H9 (cell line): ENCODE measurements around the gene WDR73. TPM values are rescaled to one million over a fixed set of nuclear protein-coding genes. Genes with fewer than 3 reads are reported as not detected.

ENCODE experiments used
- DNase-seq: peaks from one replicate; pipeline ENCODE4 v3.0.0-alpha.2; 2017
- H2AFZ ChIP-seq: one replicate; pipeline ENCODE4 v1.6.1; 2013; ENCODE audit warnings: mild to moderate bottlenecking, low read length, control low read depth, moderate library complexity
- H2AK5ac ChIP-seq: 2 replicates; pipeline ENCODE4 v1.6.1; 2013; ENCODE audit warnings: low read length, control low read depth, mixed read lengths; ENCODE audit not compliant: insufficient read length
- H2BK120ac ChIP-seq: one replicate; pipeline ENCODE4 v1.6.1; 2013; ENCODE audit warnings: low read depth, mild to moderate bottlenecking, low read length, control low read depth, inconsistent platforms; ENCODE audit not compliant: poor library complexity, severe bottlenecking
- H2BK12ac ChIP-seq: 2 replicates; pipeline ENCODE4 v1.6.1; 2013; ENCODE audit warnings: low read length, control low read depth, mixed read lengths, low read depth; ENCODE audit not compliant: insufficient read length
- H2BK15ac ChIP-seq: 2 replicates; pipeline ENCODE4 v1.6.1; 2013; ENCODE audit warnings: low read depth, low read length, control low read depth
- H2BK20ac ChIP-seq: one replicate; pipeline ENCODE4 v1.6.1; 2013; ENCODE audit warnings: low read depth, mild to moderate bottlenecking, low read length, control low read depth, inconsistent platforms; ENCODE audit not compliant: poor library complexity, severe bottlenecking
- H2BK5ac ChIP-seq: 2 replicates; pipeline ENCODE4 v1.6.1; 2013; ENCODE audit warnings: low read length, control low read depth, mixed read lengths; ENCODE audit not compliant: insufficient read length
- H3K14ac ChIP-seq: 2 replicates; pipeline ENCODE4 v1.6.1; 2013; ENCODE audit warnings: low read length, control low read depth; ENCODE audit not compliant: insufficient read depth
- H3K18ac ChIP-seq: 2 replicates; pipeline ENCODE4 v1.6.1; 2013; ENCODE audit warnings: low read depth, mild to moderate bottlenecking, mixed read lengths, low read length, control low read depth; ENCODE audit not compliant: insufficient read length
- H3K23ac ChIP-seq: 2 replicates; pipeline ENCODE4 v1.6.1; 2013; ENCODE audit warnings: low read length, control low read depth, mixed read lengths, low read depth; ENCODE audit not compliant: insufficient read length
- H3K23me2 ChIP-seq: 2 replicates; pipeline ENCODE4 v1.6.1; 2013; ENCODE audit warnings: low read depth, mild to moderate bottlenecking, mixed read lengths, low read length, control low read depth; ENCODE audit not compliant: insufficient read length, poor library complexity, severe bottlenecking
- H3K27ac ChIP-seq: 2 replicates; pipeline ENCODE4 v1.5.1; 2013; ENCODE audit warnings: low read length, control low read depth, mixed read lengths, low read depth; ENCODE audit not compliant: insufficient read length
- H3K27me3 ChIP-seq: 2 replicates; pipeline ENCODE4 v1.6.1; 2013; ENCODE audit warnings: low read length, control low read depth, inconsistent platforms; ENCODE audit not compliant: insufficient read depth
- H3K4ac ChIP-seq: 2 replicates; pipeline ENCODE4 v1.6.1; 2013; ENCODE audit warnings: low read depth, mild to moderate bottlenecking, control low read depth, inconsistent platforms, low read length, moderate library complexity
- H3K4me1 ChIP-seq: 2 replicates; pipeline ENCODE4 v1.6.1; 2013; ENCODE audit warnings: low read length, control low read depth, inconsistent platforms; ENCODE audit not compliant: insufficient read depth
- H3K4me2 ChIP-seq: 2 replicates; pipeline ENCODE4 v1.6.1; 2013; ENCODE audit warnings: low read length, control low read depth, mixed read lengths; ENCODE audit not compliant: insufficient read length, insufficient read depth
- H3K56ac ChIP-seq: 2 replicates; pipeline ENCODE4 v1.6.1; 2013; ENCODE audit warnings: low read depth, mild to moderate bottlenecking, mixed read lengths, low read length, control low read depth; ENCODE audit not compliant: insufficient read length
- H3K79me1 ChIP-seq: 2 replicates; pipeline ENCODE4 v1.6.1; 2013; ENCODE audit warnings: low read depth, mild to moderate bottlenecking, moderate library complexity, low read length, control low read depth, inconsistent platforms; ENCODE audit not compliant: insufficient read depth, poor library complexity, severe bottlenecking
- H3K79me2 ChIP-seq: 2 replicates; pipeline ENCODE4 v1.6.1; 2013; ENCODE audit warnings: low read length, control low read depth, inconsistent platforms; ENCODE audit not compliant: insufficient read depth
- H3K9ac ChIP-seq: 2 replicates; pipeline ENCODE4 v1.6.1; 2013; ENCODE audit warnings: low read length, control low read depth, mixed read lengths; ENCODE audit not compliant: insufficient read length; ENCODE audit errors: extremely low read depth
- H3K9me3 ChIP-seq: one replicate; pipeline ENCODE4 v1.6.1; 2013; ENCODE audit warnings: low read depth, low read length, inconsistent platforms; ENCODE audit not compliant: control insufficient read depth
- H3T11ph ChIP-seq: one replicate; pipeline ENCODE4 v1.6.1; 2013; ENCODE audit warnings: mild to moderate bottlenecking, low read length, control low read depth, inconsistent platforms
- H4K20me1 ChIP-seq: one replicate; pipeline ENCODE4 v1.6.1; 2013; ENCODE audit not compliant: control insufficient read depth, insufficient read length, insufficient read depth
- H4K5ac ChIP-seq: 2 replicates; pipeline ENCODE4 v1.6.1; 2013; ENCODE audit warnings: low read depth, mild to moderate bottlenecking, mixed read lengths, low read length, control low read depth; ENCODE audit not compliant: insufficient read length
- H4K8ac ChIP-seq: replicated peaks from 2 replicates; pipeline ENCODE4 v1.6.1; 2013; ENCODE audit warnings: low read length, control low read depth, mixed read lengths, low read depth; ENCODE audit not compliant: insufficient read length
- H4K91ac ChIP-seq: 2 replicates; pipeline ENCODE4 v1.6.1; 2013; ENCODE audit warnings: low read depth, mild to moderate bottlenecking, moderate library complexity, mixed read lengths, low read length, control low read depth; ENCODE audit not compliant: insufficient read length
- H3K27ac Mint-ChIP-seq, 3 experiments: 2 replicates in 2 of 3; 3 replicates in 1 of 3; pipeline ENCODE4 v1.8.0; 2020 to 2021; ENCODE audit warnings: mixed read lengths in 3 of 3, mild to moderate bottlenecking in 1 of 3, moderate library complexity in 1 of 3
- H3K27me3 Mint-ChIP-seq: 2 replicates; pipeline ENCODE4 v1.8.0; 2021; ENCODE audit warnings: low read depth, mild to moderate bottlenecking, moderate library complexity, mixed read lengths
- H3K36me3 Mint-ChIP-seq, 3 experiments: 2 replicates in 2 of 3; 3 replicates in 1 of 3; pipeline ENCODE4 v1.8.0; 2020 to 2021; ENCODE audit warnings: low read depth in 3 of 3, mixed read lengths in 3 of 3; ENCODE audit not compliant: insufficient read depth in 1 of 3
- H3K4me1 Mint-ChIP-seq, 2 experiments: 2 replicates each; pipeline ENCODE4 v1.8.0; 2020; ENCODE audit warnings: mixed read lengths in 2 of 2
- H3K4me3 Mint-ChIP-seq, 2 experiments: 2 replicates in 1 of 2; 3 replicates in 1 of 2; pipeline ENCODE4 v1.8.0; 2020 to 2021; ENCODE audit warnings: mild to moderate bottlenecking in 2 of 2, mixed read lengths in 2 of 2, moderate library complexity in 1 of 2
- H3K9me3 Mint-ChIP-seq, 2 experiments: 2 replicates in 1 of 2; 3 replicates in 1 of 2; pipeline ENCODE4 v1.8.0; 2020; ENCODE audit warnings: mild to moderate bottlenecking in 2 of 2, mixed read lengths in 2 of 2, moderate library complexity in 1 of 2
- WGBS: extraction: QIAGEN DNeasy Blood & Tissue Kit; methylation state at CpG from one replicate; pipeline ENCODE4 v1.1.7; 2013; ENCODE audit warnings: missing lambda C conversion rate, low lambda C conversion rate, mixed read lengths; ENCODE audit not compliant: insufficient read length; ENCODE audit errors: extremely low coverage; 5-methylcytosine and 5-hydroxymethylcytosine counted together
- total RNA-seq: library from RNA; stranded (reverse); gene quantifications from 2 replicates; pipeline ENCODE4 v1.2.1, GENCODE V29; 2021
- TF ChIP-seq, protein P1 (sequence below): fragments of 200-600 bp; sonication (generic); conservative IDR thresholded peaks from 3 replicates; pipeline ENCODE4 v1.8.0; 2021; ENCODE audit warnings: antibody characterized with exemption, mild to moderate bottlenecking

WDR73 gene
- total RNA-seq, 1 experiment from 2014 or later, result 41.6 TPM

DNA sequence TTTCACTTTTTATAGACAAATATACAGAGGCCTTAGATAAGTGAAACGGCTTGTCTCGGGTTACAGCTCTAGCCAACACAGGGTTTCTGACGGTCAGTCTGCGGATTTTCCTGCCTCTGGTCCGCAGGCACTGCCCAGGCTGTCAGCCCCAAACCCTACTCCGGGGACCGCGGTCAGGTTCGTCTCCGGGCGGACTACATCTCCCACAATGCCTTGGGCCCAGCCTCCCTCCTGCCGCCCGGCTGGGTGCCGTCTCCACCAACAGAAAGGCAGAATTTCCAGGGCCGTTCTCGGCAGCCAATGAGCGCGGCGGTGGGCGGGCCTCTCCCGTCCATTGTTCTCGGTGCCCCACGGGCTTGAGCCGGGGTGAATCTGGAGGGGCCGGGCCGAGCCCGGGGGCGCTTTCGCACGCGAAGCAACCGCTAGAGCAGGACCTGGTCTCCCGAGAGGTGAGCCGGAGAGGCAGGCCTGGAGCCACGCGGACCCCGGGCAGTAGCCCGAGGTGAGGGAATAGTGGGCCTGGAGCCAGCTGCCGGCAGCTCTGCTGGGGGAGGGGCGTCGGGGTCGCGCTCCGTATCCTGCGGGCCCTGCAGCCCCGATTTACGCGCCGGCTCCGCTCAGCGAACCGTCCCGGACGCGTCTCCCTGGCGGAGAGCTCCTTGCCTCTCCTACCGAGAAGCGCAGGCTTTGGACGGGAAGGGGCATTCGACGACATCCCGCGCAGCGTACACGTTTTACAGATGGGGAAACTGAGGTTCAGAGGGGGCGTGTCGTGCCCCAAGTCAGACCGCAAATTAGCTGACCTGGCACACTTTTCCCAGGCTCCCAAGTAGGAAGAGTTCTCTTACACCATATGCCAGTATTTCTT lies 53.2 kb downstream of the WDR73 start, which contains the start of gene ZSCAN2:
Gene ZSCAN2 (plus strand): TSS at position 323 of the 868 bp plus-strand sequence. CDS start 2,919 bp downstream, outside the sequence.
- Histone ChIP-seq H3K18ac (peak within 1 kb of the TSS; percentile 64), H2BK5ac (no peak within 1 kb of the TSS), H4K91ac (no peak within 1 kb of the TSS), H2BK12ac (no peak within 1 kb of the TSS), H3K79me1 (no peaks in the 10 kb centered on the region), H4K8ac (no peak within 1 kb of the TSS), H3K4me2 (peak within 1 kb of the TSS; percentile 78), H3K23ac (no peak within 1 kb of the TSS), H3K27ac (no peak within 1 kb of the TSS), H3K56ac (no peak within 1 kb of the TSS), H3K9me3 (no peaks in the 10 kb centered on the region), H3K27me3 (no peaks in the 10 kb centered on the region; the same call in 1 of the 2 replicates), H3K4me1 (peaks cover 13% of the 10 kb centered on the region), H3K14ac (0 out of 2 replicates have a peak within 1 kb of the TSS, but pooled peaks have one; percentile 49), H2AK5ac (no peak within 1 kb of the TSS), H2BK20ac (no peak within 1 kb of the TSS), H4K5ac (no peak within 1 kb of the TSS), H3K79me2 (peaks cover 17% of the 10 kb centered on the region; the same call in 1 of the 2 replicates), H2BK120ac (no peak within 1 kb of the TSS), H3T11ph (no peak within 1 kb of the TSS), H2BK15ac (no peak within 1 kb of the TSS), H3K4ac (no peak within 1 kb of the TSS), H2AFZ (peak within 1 kb of the TSS; percentile 33), H3K9ac (peak within 1 kb of the TSS; percentile 44), H4K20me1 (peaks cover 4% of the 10 kb centered on the region), H3K23me2 (peaks cover 7% of the 10 kb centered on the region)
- H3K4me3 Mint-ChIP-seq, result peak within 1 kb of the TSS; percentile 86 to 96
- peaks cover 36% of the 10 kb centered on the region for H3K27me3 Mint-ChIP-seq
- H3K9me3 Mint-ChIP-seq, result peaks cover 0 to 3% of the 10 kb centered on the region in 2 experiments; a peak in 1 of 5 replicates
- TF ChIP-seq, protein P1, sequence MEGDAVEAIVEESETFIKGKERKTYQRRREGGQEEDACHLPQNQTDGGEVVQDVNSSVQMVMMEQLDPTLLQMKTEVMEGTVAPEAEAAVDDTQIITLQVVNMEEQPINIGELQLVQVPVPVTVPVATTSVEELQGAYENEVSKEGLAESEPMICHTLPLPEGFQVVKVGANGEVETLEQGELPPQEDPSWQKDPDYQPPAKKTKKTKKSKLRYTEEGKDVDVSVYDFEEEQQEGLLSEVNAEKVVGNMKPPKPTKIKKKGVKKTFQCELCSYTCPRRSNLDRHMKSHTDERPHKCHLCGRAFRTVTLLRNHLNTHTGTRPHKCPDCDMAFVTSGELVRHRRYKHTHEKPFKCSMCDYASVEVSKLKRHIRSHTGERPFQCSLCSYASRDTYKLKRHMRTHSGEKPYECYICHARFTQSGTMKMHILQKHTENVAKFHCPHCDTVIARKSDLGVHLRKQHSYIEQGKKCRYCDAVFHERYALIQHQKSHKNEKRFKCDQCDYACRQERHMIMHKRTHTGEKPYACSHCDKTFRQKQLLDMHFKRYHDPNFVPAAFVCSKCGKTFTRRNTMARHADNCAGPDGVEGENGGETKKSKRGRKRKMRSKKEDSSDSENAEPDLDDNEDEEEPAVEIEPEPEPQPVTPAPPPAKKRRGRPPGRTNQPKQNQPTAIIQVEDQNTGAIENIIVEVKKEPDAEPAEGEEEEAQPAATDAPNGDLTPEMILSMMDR, result no peak
- no CpG with 5 or more reads among the region's 68 CpGs for WGBS
- peaks cover 21 to 23% (median 22%) of the 10 kb centered on the region in 3 experiments for H3K36me3 Mint-ChIP-seq
- peaks cover 34 to 39% of the 10 kb centered on the region in 2 experiments for H3K4me1 Mint-ChIP-seq
- peak; percentile 98 for DNase-seq
- peak within 1 kb of the TSS; percentile 73 to 95 (median 94); a peak in 5 of 7 replicates for H3K27ac Mint-ChIP-seq
